HepG2 (cell line): ENCODE measurements around the gene CCDC97. TPM values are rescaled to one million over a fixed set of nuclear protein-coding genes. Genes with fewer than 3 reads are reported as not detected.

Experiments
- AHR ChIP-seq: IDR thresholded peaks from 2 replicates; pipeline ENCODE4 v1.6.1; 2018; ENCODE audit warnings: missing genetic modification reagents, missing compliant biosample characterization
- BHLHE40 ChIP-seq: IDR thresholded peaks from 2 replicates; pipeline ENCODE4 v1.6.1; 2011; ENCODE audit warnings: low read length, improper control_type of control experiment
- CREM ChIP-seq, 2 experiments: sonication (generic) in 1 of 2; formaldehyde crosslinking in 1 of 2; IDR thresholded peaks; 2 replicates each; pipeline versions ENCODE4 v1.4.0 to v1.6.1; 2016 to 2020; ENCODE audit warnings: antibody characterized with exemption in 1 of 2, mild to moderate bottlenecking in 1 of 2, missing genetic modification reagents in 1 of 2
- FUBP1 ChIP-seq: sonication (generic); formaldehyde crosslinking; IDR thresholded peaks from 2 replicates; pipeline ENCODE4 v1.5.1; 2020; ENCODE audit warnings: missing genetic modification reagents, mild to moderate bottlenecking, borderline replicate concordance
- GATAD1 ChIP-seq: IDR thresholded peaks from 2 replicates; pipeline ENCODE4 v1.6.1; 2016; ENCODE audit warnings: missing genetic modification reagents, missing compliant biosample characterization
- HOXA5 ChIP-seq: sonication (generic); formaldehyde crosslinking; IDR thresholded peaks from 2 replicates; pipeline ENCODE4 v1.4.0; 2020; ENCODE audit warnings: missing genetic modification reagents
- MLLT10 ChIP-seq: sonication (generic); formaldehyde crosslinking; IDR thresholded peaks from 2 replicates; pipeline ENCODE4 v1.4.0; 2020; ENCODE audit warnings: missing genetic modification reagents
- PAWR ChIP-seq: sonication (generic); formaldehyde crosslinking; IDR thresholded peaks from 2 replicates; pipeline ENCODE4 v1.4.0; 2020; ENCODE audit warnings: missing genetic modification reagents, mild to moderate bottlenecking, borderline replicate concordance
- SAP130 ChIP-seq: IDR thresholded peaks from 2 replicates; pipeline ENCODE4 v1.6.1; 2016; ENCODE audit warnings: low read depth
- SCMH1 ChIP-seq: sonication (generic); formaldehyde crosslinking; IDR thresholded peaks from 2 replicates; pipeline ENCODE4 v1.9.0; 2021; ENCODE audit warnings: missing genetic modification reagents, mild to moderate bottlenecking, borderline replicate concordance
- TCF7L2 ChIP-seq: IDR thresholded peaks from 2 replicates; pipeline ENCODE4 v1.6.1; 2011; ENCODE audit warnings: mild to moderate bottlenecking, low read depth, low read length, moderate library complexity
- ZFP36L1 ChIP-seq: sonication (generic); formaldehyde crosslinking; IDR thresholded peaks from 2 replicates; pipeline ENCODE4 v1.8.0; 2022; ENCODE audit warnings: mild to moderate bottlenecking, missing genetic modification reagents, moderate library complexity
- ZNF10 ChIP-seq: sonication (generic); formaldehyde crosslinking; IDR thresholded peaks from 2 replicates; pipeline ENCODE4 v1.4.0; 2020; ENCODE audit warnings: mild to moderate bottlenecking, low read depth, missing genetic modification reagents, borderline replicate concordance
- ZNF230 ChIP-seq: sonication (generic); formaldehyde crosslinking; IDR thresholded peaks from 2 replicates; pipeline ENCODE4 v1.4.0; 2020; ENCODE audit warnings: mild to moderate bottlenecking, missing genetic modification reagents
- ZNF354B ChIP-seq: sonication (generic); formaldehyde crosslinking; IDR thresholded peaks from 2 replicates; pipeline ENCODE4 v1.8.0; 2022; ENCODE audit warnings: mild to moderate bottlenecking, missing genetic modification reagents
- ZNF543 ChIP-seq: sonication (generic); formaldehyde crosslinking; IDR thresholded peaks from 2 replicates; pipeline ENCODE4 v1.4.0; 2020; ENCODE audit warnings: mild to moderate bottlenecking, missing genetic modification reagents
- ZNF563 ChIP-seq: sonication (generic); formaldehyde crosslinking; IDR thresholded peaks from 2 replicates; pipeline ENCODE4 v1.8.0; 2022; ENCODE audit warnings: mild to moderate bottlenecking, moderate library complexity, missing genetic modification reagents
- ZNF724P ChIP-seq: sonication (generic); formaldehyde crosslinking; IDR thresholded peaks from 2 replicates; pipeline ENCODE4 v1.8.0; 2022; ENCODE audit warnings: missing genetic modification reagents, borderline replicate concordance
- ZNF782 ChIP-seq: sonication (generic); formaldehyde crosslinking; IDR thresholded peaks from 2 replicates; pipeline ENCODE4 v1.4.0; 2020; ENCODE audit warnings: missing genetic modification reagents, mild to moderate bottlenecking, borderline replicate concordance
- polyA plus RNA-seq, 8 experiments: library from polyadenylated mRNA; depleted of rRNA in 3 of 8; stranded (reverse) in 7 of 8; unstranded in 1 of 8; fragments of >200 nt; fragmentation: Illumina TruSeq in 4 of 8; extraction: Trizol in 4 of 8; gene quantifications; 2 replicates each; pipeline versions ENCODE4 v1.2.1 to v1.2.3, GENCODE V29; 2011 to 2016; ENCODE audit warnings: low read depth in 4 of 8, missing spikeins in 1 of 8, mixed read lengths in 1 of 8; ENCODE audit not compliant: insufficient read depth in 1 of 8
- total RNA-seq, 5 experiments: library from RNA; depleted of rRNA; stranded (reverse); fragments of >200 nt; fragmentation: Illumina TruSeq; extraction: Trizol; gene quantifications; 2 replicates each; pipeline ENCODE4 v1.2.3, GENCODE V29; 2016; ENCODE audit warnings: low read depth in 1 of 5
- TF ChIP-seq, protein P1 (sequence below): sonication (generic); formaldehyde crosslinking; IDR thresholded peaks from one replicate; pipeline ENCODE4 v1.5.1; 2020; ENCODE audit warnings: mild to moderate bottlenecking, missing genetic modification reagents; ENCODE audit errors: not compliant biosample characterization
- TF ChIP-seq, protein P2 (sequence below): sonication (generic); formaldehyde crosslinking; IDR thresholded peaks from 2 replicates; pipeline ENCODE4 v1.4.0; 2020; ENCODE audit warnings: missing genetic modification reagents

The CCDC97 gene
- total and polyA plus RNA-seq, 2 of the 13 experiments (the other 11 are each of a cell fraction or from before 2014, with no cell fraction given): 6.2 to 7.3 TPM

GRCh38 chr19:41324921-41325639 is 15.1 kb downstream of the CCDC97 start (continued):
- TF ChIP-seq, protein P1, sequence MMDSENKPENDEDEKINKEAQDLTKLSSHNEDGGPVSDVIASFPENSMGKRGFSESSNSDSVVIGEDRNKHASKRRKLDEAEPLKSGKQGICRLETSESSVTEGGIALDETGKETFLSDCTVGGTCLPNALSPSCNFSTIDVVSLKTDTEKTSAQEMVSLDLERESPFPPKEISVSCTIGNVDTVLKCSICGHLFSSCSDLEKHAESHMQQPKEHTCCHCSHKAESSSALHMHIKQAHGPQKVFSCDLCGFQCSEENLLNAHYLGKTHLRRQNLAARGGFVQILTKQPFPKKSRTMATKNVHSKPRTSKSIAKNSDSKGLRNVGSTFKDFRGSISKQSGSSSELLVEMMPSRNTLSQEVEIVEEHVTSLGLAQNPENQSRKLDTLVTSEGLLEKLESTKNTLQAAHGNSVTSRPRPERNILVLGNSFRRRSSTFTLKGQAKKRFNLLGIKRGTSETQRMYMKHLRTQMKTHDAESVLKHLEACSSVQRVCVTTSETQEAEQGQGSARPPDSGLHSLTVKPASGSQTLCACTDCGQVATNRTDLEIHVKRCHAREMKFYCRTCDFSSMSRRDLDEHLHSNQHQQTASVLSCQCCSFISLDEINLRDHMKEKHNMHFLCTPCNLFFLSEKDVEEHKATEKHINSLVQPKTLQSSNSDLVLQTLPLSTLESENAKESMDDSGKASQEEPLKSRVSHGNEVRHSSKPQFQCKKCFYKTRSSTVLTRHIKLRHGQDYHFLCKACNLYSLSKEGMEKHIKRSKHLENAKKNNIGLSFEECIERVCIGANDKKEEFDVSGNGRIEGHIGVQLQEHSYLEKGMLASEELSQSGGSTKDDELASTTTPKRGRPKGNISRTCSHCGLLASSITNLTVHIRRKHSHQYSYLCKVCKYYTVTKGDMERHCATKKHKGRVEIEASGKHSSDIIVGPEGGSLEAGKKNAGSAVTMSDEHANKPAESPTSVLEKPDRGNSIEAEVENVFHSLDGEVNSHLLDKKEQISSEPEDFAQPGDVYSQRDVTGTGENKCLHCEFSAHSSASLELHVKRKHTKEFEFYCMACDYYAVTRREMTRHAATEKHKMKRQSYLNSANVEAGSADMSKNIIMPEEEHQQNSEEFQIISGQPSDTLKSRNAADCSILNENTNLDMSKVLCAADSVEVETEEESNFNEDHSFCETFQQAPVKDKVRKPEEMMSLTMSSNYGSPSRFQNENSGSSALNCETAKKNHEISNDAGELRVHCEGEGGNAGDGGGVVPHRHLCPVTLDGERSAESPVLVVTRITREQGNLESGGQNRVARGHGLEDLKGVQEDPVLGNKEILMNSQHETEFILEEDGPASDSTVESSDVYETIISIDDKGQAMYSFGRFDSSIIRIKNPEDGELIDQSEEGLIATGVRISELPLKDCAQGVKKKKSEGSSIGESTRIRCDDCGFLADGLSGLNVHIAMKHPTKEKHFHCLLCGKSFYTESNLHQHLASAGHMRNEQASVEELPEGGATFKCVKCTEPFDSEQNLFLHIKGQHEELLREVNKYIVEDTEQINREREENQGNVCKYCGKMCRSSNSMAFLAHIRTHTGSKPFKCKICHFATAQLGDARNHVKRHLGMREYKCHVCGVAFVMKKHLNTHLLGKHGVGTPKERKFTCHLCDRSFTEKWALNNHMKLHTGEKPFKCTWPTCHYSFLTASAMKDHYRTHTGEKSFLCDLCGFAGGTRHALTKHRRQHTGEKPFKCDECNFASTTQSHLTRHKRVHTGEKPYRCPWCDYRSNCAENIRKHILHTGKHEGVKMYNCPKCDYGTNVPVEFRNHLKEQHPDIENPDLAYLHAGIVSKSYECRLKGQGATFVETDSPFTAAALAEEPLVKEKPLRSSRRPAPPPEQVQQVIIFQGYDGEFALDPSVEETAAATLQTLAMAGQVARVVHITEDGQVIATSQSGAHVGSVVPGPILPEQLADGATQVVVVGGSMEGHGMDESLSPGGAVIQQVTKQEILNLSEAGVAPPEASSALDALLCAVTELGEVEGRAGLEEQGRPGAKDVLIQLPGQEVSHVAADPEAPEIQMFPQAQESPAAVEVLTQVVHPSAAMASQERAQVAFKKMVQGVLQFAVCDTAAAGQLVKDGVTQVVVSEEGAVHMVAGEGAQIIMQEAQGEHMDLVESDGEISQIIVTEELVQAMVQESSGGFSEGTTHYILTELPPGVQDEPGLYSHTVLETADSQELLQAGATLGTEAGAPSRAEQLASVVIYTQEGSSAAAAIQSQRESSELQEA (CRISPR knock-in tag): no peak
- no peak for TF ChIP-seq ZNF354B
- no peak for TF ChIP-seq ZNF543
- no peak for TF ChIP-seq ZFP36L1
- no peak for TF ChIP-seq BHLHE40
- TF ChIP-seq AHR (CRISPR knock-in tag): no peak
- TF ChIP-seq, protein P2, sequence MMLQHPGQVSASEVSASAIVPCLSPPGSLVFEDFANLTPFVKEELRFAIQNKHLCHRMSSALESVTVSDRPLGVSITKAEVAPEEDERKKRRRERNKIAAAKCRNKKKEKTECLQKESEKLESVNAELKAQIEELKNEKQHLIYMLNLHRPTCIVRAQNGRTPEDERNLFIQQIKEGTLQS: no peak
- TF ChIP-seq ZNF782 (CRISPR knock-in tag): no peak
- TF ChIP-seq ZNF563 (CRISPR knock-in tag): no peak
- TF ChIP-seq CREM (IDR thresholded peaks at IDR 0.05): no peak
- TF ChIP-seq CREM (CRISPR knock-in tag; IDR thresholded peaks at IDR 0.05): no peak
- peak; percentile 35; the same call in 1 of the 2 replicates for TF ChIP-seq GATAD1 (CRISPR knock-in tag)
- peak; percentile 88 for TF ChIP-seq SAP130 (CRISPR knock-in tag)
- no peak for TF ChIP-seq FUBP1 (CRISPR knock-in tag)
- TF ChIP-seq TCF7L2: no peak
- TF ChIP-seq ZNF230 (CRISPR knock-in tag): no peak
- no peak for TF ChIP-seq HOXA5 (CRISPR knock-in tag)
- TF ChIP-seq ZNF10 (CRISPR knock-in tag): no peak
- TF ChIP-seq PAWR (CRISPR knock-in tag): 0 out of 2 replicates have a peak, but pooled peaks have one; percentile 63
- TF ChIP-seq SCMH1: no peak
- no peak for TF ChIP-seq MLLT10 (CRISPR knock-in tag)
- TF ChIP-seq ZNF724P (CRISPR knock-in tag): no peak
